Right lobe of liver (tissue), 4 donors: ENCODE measurements around the gene MED27.

Experiments
- POLR2A ChIP-seq: fragments of 450-650 bp; IDR thresholded peaks from one replicate; pipeline ENCODE4 v1.6.1; 2017; ENCODE audit warnings: antibody characterized with exemption, mild to moderate bottlenecking
- TF ChIP-seq, protein P1 (sequence below), 4 donors: fragments of 200-600 bp in 3 of 4; fragments of 450-650 bp in 1 of 4; IDR thresholded peaks; one replicate each; pipeline versions ENCODE4 v1.5.1 to v1.8.0; 2016 to 2022; ENCODE audit warnings: antibody characterized with exemption in 4 of 4, mild to moderate bottlenecking in 2 of 4
- donor health status: DM: no; HTN: no; CAD: no.
- donor health status: DM: no; HTN: no; CAD: no.
- donor health status: DM: no; HTN: yes; CAD: no.

DNA sequence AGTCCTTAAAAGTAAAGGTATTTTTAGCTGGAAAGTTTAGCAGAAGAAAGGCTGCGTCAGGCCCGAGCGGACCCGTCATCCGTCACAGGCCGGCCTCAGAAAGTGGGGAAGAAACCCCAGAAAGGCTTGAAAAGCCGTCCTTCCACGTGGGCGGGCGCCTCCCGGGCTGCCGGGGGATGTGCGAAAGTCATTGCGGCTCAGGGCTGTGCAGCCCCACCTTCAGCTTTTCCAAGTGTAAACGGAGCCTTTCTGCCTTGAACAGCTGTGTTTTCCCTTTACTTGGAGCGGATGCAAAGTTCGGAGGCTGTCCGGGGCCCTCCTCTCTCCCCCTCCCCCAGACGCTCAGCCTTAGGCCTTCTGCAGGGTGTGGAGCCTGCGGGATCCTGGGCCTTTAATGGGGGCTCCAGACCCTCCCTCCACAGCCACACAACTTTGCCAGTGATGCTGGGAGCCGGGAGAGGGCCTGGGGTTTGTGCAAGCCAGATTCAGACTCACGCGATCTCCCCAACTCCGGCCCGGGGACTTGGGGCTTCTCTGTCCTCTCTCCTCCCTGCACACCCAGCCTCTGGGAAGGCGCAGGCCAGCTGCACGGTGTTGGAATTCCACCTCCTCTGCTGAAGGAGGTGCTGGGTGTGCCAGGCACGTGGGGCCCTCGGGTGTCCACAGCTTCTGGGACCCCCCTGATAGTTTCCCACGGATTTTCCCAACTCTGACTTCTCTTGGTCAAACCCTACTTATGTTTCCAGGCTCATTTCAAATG lies 244.3 kb downstream of the MED27 start:
- no peak for TF ChIP-seq POLR2A
- TF ChIP-seq, protein P1, sequence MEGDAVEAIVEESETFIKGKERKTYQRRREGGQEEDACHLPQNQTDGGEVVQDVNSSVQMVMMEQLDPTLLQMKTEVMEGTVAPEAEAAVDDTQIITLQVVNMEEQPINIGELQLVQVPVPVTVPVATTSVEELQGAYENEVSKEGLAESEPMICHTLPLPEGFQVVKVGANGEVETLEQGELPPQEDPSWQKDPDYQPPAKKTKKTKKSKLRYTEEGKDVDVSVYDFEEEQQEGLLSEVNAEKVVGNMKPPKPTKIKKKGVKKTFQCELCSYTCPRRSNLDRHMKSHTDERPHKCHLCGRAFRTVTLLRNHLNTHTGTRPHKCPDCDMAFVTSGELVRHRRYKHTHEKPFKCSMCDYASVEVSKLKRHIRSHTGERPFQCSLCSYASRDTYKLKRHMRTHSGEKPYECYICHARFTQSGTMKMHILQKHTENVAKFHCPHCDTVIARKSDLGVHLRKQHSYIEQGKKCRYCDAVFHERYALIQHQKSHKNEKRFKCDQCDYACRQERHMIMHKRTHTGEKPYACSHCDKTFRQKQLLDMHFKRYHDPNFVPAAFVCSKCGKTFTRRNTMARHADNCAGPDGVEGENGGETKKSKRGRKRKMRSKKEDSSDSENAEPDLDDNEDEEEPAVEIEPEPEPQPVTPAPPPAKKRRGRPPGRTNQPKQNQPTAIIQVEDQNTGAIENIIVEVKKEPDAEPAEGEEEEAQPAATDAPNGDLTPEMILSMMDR (IDR thresholded peaks at IDR 0.05) = no peak
